Activated CD8-positive, alpha-beta T cell treated with anti-CD3 and anti-CD28 coated beads for 36 hours (primary cell): ENCODE data around the gene MIF4GD. TPM values are rescaled to one million over a fixed set of nuclear protein-coding genes. Genes with fewer than 3 reads are reported as not detected.

Experiments
- ATAC-seq: fragments of 200-7000 bp; cut with Tn5 transposase; one replicate; pipeline ENCODE4 v1.10.0; 2021; ENCODE audit warnings: mild to moderate bottlenecking, moderate library complexity
- CTCF ChIA-PET: fragments of 350-600 bp; sonication (Branson Sonifier 250); formaldehyde crosslinking; loops from one replicate; lab custom pipeline; 2021; ENCODE audit warnings: antibody characterized with exemption; lab: Charles Lee
- POLR2A ChIA-PET: fragments of 350-600 bp; sonication (Branson Sonifier 250); formaldehyde crosslinking; loops from one replicate; lab custom pipeline; 2021; ENCODE audit warnings: antibody characterized with exemption; lab: Charles Lee
- DNase-seq: peaks from one replicate; pipeline ENCODE4 v3.0.0-alpha.2; 2020
- H3K27ac Mint-ChIP-seq: one replicate; pipeline ENCODE4 v1.8.0; 2021; ENCODE audit warnings: mild to moderate bottlenecking, mixed read lengths
- H3K27me3 Mint-ChIP-seq: one replicate; pipeline ENCODE4 v1.8.0; 2021; ENCODE audit warnings: mixed read lengths
- H3K36me3 Mint-ChIP-seq: one replicate; pipeline ENCODE4 v1.8.0; 2021; ENCODE audit warnings: low read depth, mixed read lengths
- H3K4me1 Mint-ChIP-seq: one replicate; pipeline ENCODE4 v1.8.0; 2021; ENCODE audit warnings: low read depth, mixed read lengths
- H3K4me3 Mint-ChIP-seq: one replicate; pipeline ENCODE4 v1.8.0; 2021; ENCODE audit warnings: mild to moderate bottlenecking, moderate library complexity, mixed read lengths
- H3K9me3 Mint-ChIP-seq: one replicate; pipeline ENCODE4 v1.8.0; 2021; ENCODE audit warnings: mixed read lengths
- CTCF ChIP-seq: fragments of 200-600 bp; IDR thresholded peaks from one replicate; pipeline ENCODE4 v1.8.0; 2022; ENCODE audit warnings: antibody characterized with exemption, mild to moderate bottlenecking
- intact Hi-C: fragments of 100-400 bp; cut with micrococcal nuclease; formaldehyde crosslinking; loops from one replicate; pipeline ENCODE4 v1.10.0; 2022
- total RNA-seq, 2 experiments: library from RNA; stranded (reverse); gene quantifications; one replicate each; pipeline ENCODE4 v1.2.3, GENCODE V29; 2021

Gene MIF4GD
- total RNA-seq, 2 experiments from 2014 or later: 42.4 to 43.8 TPM

GRCh38 chr17:75267411-75268232 lies 3.4 kb downstream of the MIF4GD start:
- peaks cover 38% of the 10 kb centered on the region for H3K4me1 Mint-ChIP-seq
- H3K36me3 Mint-ChIP-seq: peaks cover 35% of the 10 kb centered on the region
- intact Hi-C loops: no loop called here
- H3K27ac Mint-ChIP-seq: no peak overlapping the region
- H3K9me3 Mint-ChIP-seq: no peaks in the 10 kb centered on the region
- TF ChIP-seq CTCF: no peak
- no peaks in the 10 kb centered on the region for H3K27me3 Mint-ChIP-seq
- no peak overlapping the region for H3K4me3 Mint-ChIP-seq
- ChIA-PET POLR2A (interaction anchor here (1.5 to 7.2 kb wide), 2 partner anchors 18 to 20 kb away, joined by 4 to 78 read pairs; partner anchors contain the start of gene SLC25A19), CTCF (interaction anchor here (0.8 to 4.8 kb wide), 3 partner anchors 18 to 145 kb away, joined by 3 to 53 read pairs (median 8); no protein-coding TSS in a partner anchor)
- DNase-seq (no peak), ATAC-seq (no peak)

DNA sequence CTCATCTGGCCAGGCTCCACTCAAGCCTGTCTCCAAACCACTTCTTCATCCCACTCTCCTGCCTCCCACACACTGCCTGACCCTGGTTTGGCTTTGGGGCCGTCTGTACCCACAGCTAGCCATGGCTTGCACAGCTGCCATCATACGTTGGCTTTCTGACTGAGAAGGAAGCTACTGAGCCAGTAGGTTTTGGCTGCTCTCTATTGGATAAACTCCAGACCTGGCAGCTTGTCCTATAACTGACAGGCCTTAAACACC lies 3.9 kb downstream of the MIF4GD start:
- H3K4me3 Mint-ChIP-seq: no peak overlapping the region
- H3K4me1 Mint-ChIP-seq: peaks cover 38% of the 10 kb centered on the region
- ATAC-seq (no peak), DNase-seq (no peak)
- H3K27me3 Mint-ChIP-seq: no peaks in the 10 kb centered on the region
- H3K9me3 Mint-ChIP-seq: no peaks in the 10 kb centered on the region
- H3K36me3 Mint-ChIP-seq: peaks cover 39% of the 10 kb centered on the region
- TF ChIP-seq CTCF: no peak
- intact Hi-C loops: no loop called here
- CTCF ChIA-PET: interaction anchor here (0.7 to 3.3 kb wide), 3 partner anchors 18 to 145 kb away, joined by 3 to 8 read pairs (median 3); partner anchors contain the start of gene SLC25A19
- POLR2A ChIA-PET: interaction anchor here (1.5 kb wide), 1 partner anchor 18 kb away, joined by 4 read pairs; no protein-coding TSS in a partner anchor
- H3K27ac Mint-ChIP-seq: peak overlapping the region; percentile 4

- H3K27me3 Mint-ChIP-seq: no peaks in the 10 kb centered on the region
- DNase-seq (no peak), ATAC-seq (no peak)
- intact Hi-C loops: no loop called here
- H3K27ac Mint-ChIP-seq: peak overlapping the region; percentile 4
- ChIA-PET POLR2A (interaction anchor here (1.5 kb wide), 1 partner anchor 17 kb away, joined by 4 read pairs; no protein-coding TSS in a partner anchor), CTCF (interaction anchor here (0.7 to 3.3 kb wide), 3 partner anchors 17 to 146 kb away, joined by 3 to 8 read pairs (median 3); partner anchors contain the start of gene SLC25A19)
- H3K36me3 Mint-ChIP-seq: peaks cover 39% of the 10 kb centered on the region
- TF ChIP-seq CTCF: no peak
- peaks cover 35% of the 10 kb centered on the region for H3K4me1 Mint-ChIP-seq
- no peaks in the 10 kb centered on the region for H3K9me3 Mint-ChIP-seq
- no peak overlapping the region for H3K4me3 Mint-ChIP-seq
Measured at GRCh38 chr17:75266316-75267152, 4.5 kb downstream of the MIF4GD start.

DNA sequence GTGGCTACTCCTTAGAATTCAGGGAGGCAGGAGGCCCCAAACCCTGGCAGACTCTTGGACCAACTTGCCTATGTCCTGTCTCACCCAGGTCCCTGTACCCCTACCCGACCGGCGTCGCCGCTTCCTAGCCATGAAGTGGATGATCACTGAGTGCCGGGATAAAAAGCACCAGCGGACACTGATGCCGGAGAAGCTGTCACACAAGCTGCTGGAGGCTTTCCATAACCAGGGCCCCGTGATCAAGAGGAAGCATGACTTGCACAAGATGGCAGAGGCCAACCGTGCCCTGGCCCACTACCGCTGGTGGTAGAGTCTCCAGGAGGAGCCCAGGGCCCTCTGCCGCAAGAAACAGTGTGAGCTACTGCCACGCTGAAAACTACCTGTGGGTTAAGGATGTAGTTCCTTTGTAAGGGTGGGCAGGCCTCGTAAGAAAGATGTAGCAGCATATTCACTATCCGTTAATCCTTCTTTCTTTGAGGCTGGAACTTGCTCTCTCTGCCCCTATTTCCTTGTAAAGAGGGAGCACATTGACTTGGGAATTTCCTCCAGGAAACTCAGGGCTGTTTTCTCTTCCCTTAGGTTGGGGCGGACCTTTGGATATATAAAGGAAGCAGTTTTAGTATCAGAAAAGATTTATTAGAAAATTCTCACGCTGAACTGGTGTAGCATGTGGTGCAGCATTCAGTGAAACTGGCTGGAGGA lies 5.3 kb downstream of the MIF4GD start:
- H3K27ac Mint-ChIP-seq: no peak overlapping the region
- peaks cover 39% of the 10 kb centered on the region for H3K36me3 Mint-ChIP-seq
- intact Hi-C loops: no loop called here
- no peaks in the 10 kb centered on the region for H3K27me3 Mint-ChIP-seq
- DNase-seq (no peak), ATAC-seq (no peak)
- no peak overlapping the region for H3K4me3 Mint-ChIP-seq
- TF ChIP-seq CTCF: no peak
- no peaks in the 10 kb centered on the region for H3K9me3 Mint-ChIP-seq
- ChIA-PET CTCF (no interaction called here), POLR2A (interaction anchor here (0.9 kb wide), 1 partner anchor 20 kb away, joined by 3 read pairs; no protein-coding TSS in a partner anchor)
- peaks cover 35% of the 10 kb centered on the region for H3K4me1 Mint-ChIP-seq
